PC-3 (cell line): ENCODE data around the gene POLR3F.
"Not testable (repeated sequence)": the region's sequence is repeated elsewhere in the genome, so short reads cannot be mapped to it uniquely, and the experiment has no call there.

Experiments
- CTCF ChIP-seq: fragments of 300-600 bp; sonication (generic); conservative IDR thresholded peaks from 2 replicates; pipeline ENCODE4 v1.5.1; 2017; ENCODE audit warnings: antibody characterized with exemption, low read depth, mild to moderate bottlenecking, low read length
- EZH2 ChIP-seq: fragments of 300-600 bp; sonication (generic); IDR thresholded peaks from one replicate; pipeline ENCODE4 v1.6.1; 2017; ENCODE audit warnings: antibody characterized with exemption, mild to moderate bottlenecking, low read length; ENCODE audit not compliant: unreplicated experiment
- EZH2phosphoT487 ChIP-seq: fragments of 300-600 bp; sonication (generic); IDR thresholded peaks from 2 replicates; pipeline ENCODE4 v1.6.1; 2018; ENCODE audit warnings: mild to moderate bottlenecking, antibody characterized with exemption, low read length, borderline replicate concordance

DNA sequence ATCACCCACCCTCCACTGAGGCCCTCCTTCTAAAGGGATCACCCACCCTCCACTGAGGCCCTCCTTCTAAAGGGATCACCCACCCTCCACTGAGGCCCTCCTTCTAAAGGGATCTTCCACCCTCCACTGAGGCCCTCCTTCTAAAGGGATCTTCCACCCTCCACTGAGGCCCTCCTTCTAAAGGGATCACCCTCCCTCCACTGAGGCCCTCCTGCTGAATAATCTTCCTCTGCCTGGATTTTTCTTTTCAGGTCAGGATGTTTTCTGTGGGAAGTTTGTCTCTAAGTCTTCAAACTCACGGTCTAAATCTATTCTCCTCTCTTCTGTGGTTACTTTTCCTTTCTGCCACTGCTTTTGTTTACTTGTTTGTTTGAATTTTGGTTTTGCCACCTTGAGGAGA, 34.5 kb downstream of the POLR3F start:
- TF ChIP-seq EZH2, EZH2phosphoT487, CTCF: not testable (repeated sequence)
